GM12878 (cell line): ENCODE results near the gene PRIMPOL. TPM values are rescaled to one million over a fixed set of nuclear protein-coding genes. Genes with fewer than 3 reads are reported as not detected.

ENCODE experiments used
- ATAC-seq: fragments of 200-7000 bp; cut with Tn5 transposase; 3 replicates; pipeline ENCODE4 v1.9.1; 2020; ENCODE audit warnings: mild to moderate bottlenecking, moderate library complexity
- BruUV-seq: library from RNA; stranded (reverse); fragments of 400-500 nt; replicated peaks from 2 replicates; lab custom pipeline; 2021; lab: Mats Ljungman, UMichigan
- CTCF ChIA-PET: fragments of 300-600 bp; sonication (Branson Sonifier 250); formaldehyde crosslinking; extraction: SDS; loops from one replicate; lab custom pipeline; 2021; ENCODE audit warnings: inconsistent platforms; lab: Yijun Ruan, JAX
- POLR2A ChIA-PET: fragments of 350-600 bp; formaldehyde crosslinking; extraction: SDS; loops from one replicate; lab custom pipeline; 2021; ENCODE audit warnings: inconsistent platforms; lab: Charles Lee
- RAD21 ChIA-PET: fragments of 300-600 bp; sonication (Branson Sonifier 250); formaldehyde crosslinking; loops from one replicate; lab custom pipeline; 2023; ENCODE audit warnings: antibody characterized with exemption; ENCODE audit not compliant: unreplicated experiment; lab: Charles Lee
- SMC1A ChIA-PET: fragments of 300-600 bp; sonication (Branson Sonifier 250); formaldehyde crosslinking; loops from one replicate; lab custom pipeline; 2023; ENCODE audit not compliant: unreplicated experiment, uncharacterized antibody; lab: Charles Lee
- DNase-seq: peaks from one replicate; pipeline ENCODE4 v3.0.0-alpha.2; 2011; ENCODE audit warnings: low read depth, low spot score
- FAIRE-seq: peaks from 3 replicates; lab custom pipeline; 2011; peaks lifted over from hg19 to GRCh38; lab: Jason Lieb, UNC
- H2AFZ ChIP-seq: 2 replicates; pipeline ENCODE4 v1.6.0; 2011; ENCODE audit warnings: low read depth, low read length, control low read depth; ENCODE audit not compliant: control insufficient read depth
- H3K27ac ChIP-seq: 2 replicates; pipeline ENCODE4 v1.5.1; 2011; ENCODE audit warnings: control low read depth; ENCODE audit not compliant: control insufficient read depth, insufficient read depth
- H3K27me3 ChIP-seq, 2 experiments: replicated peaks in 1 of 2; 2 replicates each; pipeline versions ENCODE4 v1.6.0 to v1.6.1; 2011; ENCODE audit warnings: low read length in 1 of 2; ENCODE audit not compliant: control insufficient read depth in 2 of 2, insufficient read depth in 2 of 2
- H3K36me3 ChIP-seq, 2 experiments: 2 replicates each; pipeline ENCODE4 v1.5.1; 2011; ENCODE audit warnings: low read length in 1 of 2; ENCODE audit not compliant: control insufficient read depth in 2 of 2, insufficient read depth in 2 of 2
- H3K4me1 ChIP-seq: 2 replicates; pipeline ENCODE4 v1.6.1; 2011; ENCODE audit warnings: mild to moderate bottlenecking, low read length, moderate library complexity, mixed read lengths; ENCODE audit not compliant: control insufficient read depth, insufficient read depth
- H3K4me2 ChIP-seq: 2 replicates; pipeline ENCODE4 v1.6.0; 2011; ENCODE audit warnings: control low read depth; ENCODE audit not compliant: control insufficient read depth, insufficient read depth
- H3K4me3 ChIP-seq: fragments of 200-600 bp; sonication (generic); 2 replicates; pipeline ENCODE4 v1.5.1; 2016
- H3K79me2 ChIP-seq: 2 replicates; pipeline ENCODE4 v1.6.0; 2011; ENCODE audit warnings: low read length; ENCODE audit not compliant: control insufficient read depth, insufficient read depth
- H3K9ac ChIP-seq: 2 replicates; pipeline ENCODE4 v1.8.0; 2011; ENCODE audit warnings: low read length, control low read depth, mixed read lengths; ENCODE audit not compliant: control insufficient read depth, insufficient read depth
- H3K9me3 ChIP-seq: replicated peaks from 3 replicates; pipeline ENCODE4 v1.5.1; 2011; ENCODE audit warnings: mild to moderate bottlenecking, low read length; ENCODE audit not compliant: control insufficient read depth, insufficient read depth
- H4K20me1 ChIP-seq: 2 replicates; pipeline ENCODE4 v1.6.0; 2011; ENCODE audit not compliant: control insufficient read depth, insufficient read depth
- ATF3 ChIP-seq: IDR thresholded peaks from 2 replicates; pipeline ENCODE4 v1.6.1; 2011; ENCODE audit warnings: low read depth, mild to moderate bottlenecking, low read length, moderate library complexity, borderline replicate concordance; ENCODE audit errors: extremely low read depth
- BCL11A ChIP-seq: IDR thresholded peaks from 2 replicates; pipeline ENCODE4 v1.6.1; 2011; ENCODE audit warnings: low read depth, low read length
- CBFB ChIP-seq: IDR thresholded peaks from 2 replicates; pipeline ENCODE4 v1.6.1; 2016; ENCODE audit warnings: antibody characterized with exemption, low read depth
- EGR1 ChIP-seq, 2 experiments: IDR thresholded peaks; 1 replicate in 1 of 2; 2 replicates in 1 of 2; pipeline ENCODE4 v1.6.1; 2011 to 2012; ENCODE audit warnings: low read depth in 2 of 2, low read length in 2 of 2, borderline replicate concordance in 1 of 2, mild to moderate bottlenecking in 1 of 2, moderate library complexity in 1 of 2
- EP300 ChIP-seq, 2 experiments: fragments of 150-350 bp in 1 of 2; IDR thresholded peaks; 2 replicates each; pipeline ENCODE4 v1.6.1; 2011 to 2012; ENCODE audit warnings: low read depth in 2 of 2, low read length in 2 of 2, borderline replicate concordance in 1 of 2, improper control_type of control experiment in 1 of 2, inconsistent platforms in 1 of 2; ENCODE audit not compliant: control insufficient read depth in 1 of 2
- ETV6 ChIP-seq, 2 experiments: fragments of 450-650 bp in 1 of 2; IDR thresholded peaks in 1 of 2; conservative IDR thresholded peaks in 1 of 2; 2 replicates each; pipeline ENCODE4 v1.6.1; 2014; ENCODE audit warnings: antibody characterized with exemption in 1 of 2, borderline replicate concordance in 1 of 2, low read depth in 1 of 2, mild to moderate bottlenecking in 1 of 2, moderate library complexity in 1 of 2
- FOXK2 ChIP-seq: fragments of 450-650 bp; IDR thresholded peaks from 2 replicates; pipeline ENCODE4 v1.6.1; 2017; ENCODE audit warnings: mild to moderate bottlenecking, moderate library complexity
- HSF1 ChIP-seq: fragments of 150-350 bp; IDR thresholded peaks from 2 replicates; pipeline ENCODE4 v1.6.1; 2014; ENCODE audit warnings: mild to moderate bottlenecking, low read depth, low read length
- IRF4 ChIP-seq: IDR thresholded peaks from 2 replicates; pipeline ENCODE4 v1.6.1; 2011; ENCODE audit warnings: low read depth, low read length
- MTA2 ChIP-seq: fragments of 450-650 bp; IDR thresholded peaks from 2 replicates; pipeline ENCODE4 v1.6.1; 2016; ENCODE audit warnings: low read depth, mild to moderate bottlenecking, moderate library complexity
- MXI1 ChIP-seq: fragments of 150-350 bp; IDR thresholded peaks from 2 replicates; pipeline ENCODE4 v1.6.1; 2011; ENCODE audit warnings: low read depth, mild to moderate bottlenecking, inconsistent platforms, low read length, improper control_type of control experiment
- NFYB ChIP-seq: IDR thresholded peaks from 2 replicates; pipeline ENCODE4 v1.6.1; 2011; ENCODE audit warnings: low read depth, mild to moderate bottlenecking, low read length, improper control_type of control experiment, moderate library complexity; ENCODE audit not compliant: insufficient read depth
- POU2F2 ChIP-seq: IDR thresholded peaks from 3 replicates; pipeline ENCODE4 v1.6.1; 2011; ENCODE audit warnings: low read depth, mild to moderate bottlenecking, low read length, borderline replicate concordance
- RUNX3 ChIP-seq: IDR thresholded peaks from 2 replicates; pipeline ENCODE4 v1.6.1; 2012; ENCODE audit warnings: low read length, inconsistent platforms
- SREBF2 ChIP-seq: IDR thresholded peaks from 2 replicates; pipeline ENCODE4 v1.6.1; 2012; ENCODE audit warnings: mild to moderate bottlenecking, low read length
- ZZZ3 ChIP-seq: IDR thresholded peaks from 2 replicates; pipeline ENCODE4 v1.6.1; 2011; ENCODE audit warnings: low read depth; ENCODE audit not compliant: control insufficient read depth, insufficient read length
- WGBS: methylation state at CpG from one replicate; pipeline ENCODE4 v1.1.6; 2016; ENCODE audit warnings: low lambda C conversion rate; ENCODE audit not compliant: insufficient replicate concordance, insufficient coverage; ENCODE audit errors: missing lambda C conversion rate; 5-methylcytosine and 5-hydroxymethylcytosine counted together
- in situ Hi-C: fragments of 300-500 bp; cut with MboI; formaldehyde crosslinking; loops from 9 replicates; pipeline ENCODE4 v1.14.3; 2018; ENCODE audit warnings: mixed read lengths
- intact Hi-C: fragments of 100-400 bp; cut with micrococcal nuclease; formaldehyde crosslinking; loops from one replicate; pipeline ENCODE4 v1.14.2; 2022; ENCODE audit not compliant: unreplicated experiment
- polyA plus RNA-seq, 11 experiments: library from polyadenylated mRNA; depleted of rRNA in 4 of 11; unstranded in 6 of 11; stranded (reverse) in 5 of 11; fragments of >200 nt; fragmentation: Nextera tagmentation in 4 of 11; fragmentation: Illumina TruSeq in 1 of 11; extraction: Ambion mirVana in 4 of 11; extraction: Trizol in 1 of 11; gene quantifications; 1 replicate in 1 of 11; 2 replicates in 10 of 11; pipeline versions ENCODE4 v1.2.1 to v1.2.3, GENCODE V29; 2011 to 2016; ENCODE audit warnings: inconsistent platforms in 2 of 11, missing spikeins in 2 of 11, low read depth in 1 of 11
- total RNA-seq, 4 experiments: library from RNA; depleted of rRNA in 3 of 4; stranded (reverse); fragments of >200 nt in 3 of 4; fragmentation: Illumina TruSeq in 1 of 4; extraction: Trizol in 1 of 4; gene quantifications; 2 replicates each; pipeline versions ENCODE4 v1.2.1 to v1.2.3, GENCODE V29; 2013 to 2021
- TF ChIP-seq, protein P1 (sequence below): fragments of 450-650 bp; formaldehyde crosslinking; IDR thresholded peaks from 2 replicates; pipeline ENCODE4 v1.4.0; 2022; ENCODE audit warnings: mild to moderate bottlenecking, moderate library complexity

Gene PRIMPOL
- total and polyA plus RNA-seq, 10 of the 15 experiments (the other 5 are each of a cell fraction or from before 2014, with no cell fraction given), result 10.6 to 23.7 (median 14.0) TPM

DNA sequence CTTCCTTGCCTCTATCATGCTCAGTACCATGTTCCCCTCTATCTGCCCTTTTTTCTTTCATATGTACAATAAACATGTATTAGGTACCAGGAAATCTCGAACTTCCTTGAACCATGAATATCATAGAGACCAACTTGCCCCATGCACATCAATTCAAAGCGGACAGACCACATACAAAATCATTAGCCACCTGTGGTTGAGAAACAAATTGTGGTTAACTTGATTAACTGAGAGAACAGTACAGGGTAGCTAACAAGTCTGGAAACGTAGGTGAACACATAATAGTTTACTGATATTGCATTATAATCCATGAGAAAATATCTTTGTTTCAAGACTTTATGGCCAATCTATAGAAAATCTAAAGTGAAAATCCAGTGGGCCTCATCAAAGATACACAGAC, 8.5 kb upstream of the PRIMPOL start:
- Histone ChIP-seq H2AFZ (no peak overlapping the region), H4K20me1 (no peaks in the 10 kb centered on the region; the same call in 1 of the 2 replicates), H3K36me3 (peaks cover 5 to 31% of the 10 kb centered on the region in 2 experiments), H3K27ac (0 out of 2 replicates have a peak overlapping the region, but pooled peaks have one; percentile 4), H3K27me3 (no peaks in the 10 kb centered on the region), H3K4me1 (peaks cover 14% of the 10 kb centered on the region), H3K9ac (no peak overlapping the region), H3K4me2 (peak overlapping the region; percentile 46), H3K9me3 (no peaks in the 10 kb centered on the region), H3K4me3 (no peak overlapping the region), H3K79me2 (peaks cover 82% of the 10 kb centered on the region)
- intact Hi-C loops, result loop anchor here (10.0 kb wide), 1 partner anchor 174 kb away; no protein-coding TSS in a partner anchor
- DNase-seq (peak; percentile 25), FAIRE-seq (no peak), ATAC-seq (peak; percentile 74)
- no TSS peak for BruUV-seq
- WGBS, result 5% methylated on average over 3 of the region's 3 CpGs
- in situ Hi-C loops, result no loop called here
- ChIA-PET RAD21 (no interaction called here), POLR2A (interaction anchor here (0.6 kb wide), 1 partner anchor 92 kb away, joined by 3 read pairs; no protein-coding TSS in a partner anchor), CTCF (no interaction called here), SMC1A (no interaction called here)
- peak; percentile 82 for TF ChIP-seq MTA2
- TF ChIP-seq FOXK2, result no peak
- no peak for TF ChIP-seq MXI1
- TF ChIP-seq EP300 (IDR thresholded peaks at IDR 0.05; ENCODE audit: borderline replicate concordance in 1 of 2, control insufficient read depth in 1 of 2, low read depth in 2 of 2, low read length in 2 of 2), result no peak
- no peak for TF ChIP-seq CBFB
- TF ChIP-seq ATF3, result no peak
- no peak for TF ChIP-seq ZZZ3
- TF ChIP-seq POU2F2, result no peak
- TF ChIP-seq BCL11A, result 0 out of 2 replicates have a peak, but pooled peaks have one; percentile 12
- no peak for TF ChIP-seq SREBF2
- TF ChIP-seq ETV6 (conservative IDR thresholded peaks at IDR 0.05 in 1 of 2, IDR thresholded peaks at IDR 0.05 in 1 of 2; ENCODE audit: borderline replicate concordance in 1 of 2, low read depth in 1 of 2), result no peak
- TF ChIP-seq HSF1, result no peak
- TF ChIP-seq RUNX3, result peak; percentile 75
- TF ChIP-seq EGR1 (IDR thresholded peaks at IDR 0.05; ENCODE audit: borderline replicate concordance in 1 of 2, low read depth in 2 of 2, low read length in 2 of 2), result no peak
- TF ChIP-seq NFYB, result no peak
- TF ChIP-seq IRF4, result no peak
- TF ChIP-seq, protein P1, sequence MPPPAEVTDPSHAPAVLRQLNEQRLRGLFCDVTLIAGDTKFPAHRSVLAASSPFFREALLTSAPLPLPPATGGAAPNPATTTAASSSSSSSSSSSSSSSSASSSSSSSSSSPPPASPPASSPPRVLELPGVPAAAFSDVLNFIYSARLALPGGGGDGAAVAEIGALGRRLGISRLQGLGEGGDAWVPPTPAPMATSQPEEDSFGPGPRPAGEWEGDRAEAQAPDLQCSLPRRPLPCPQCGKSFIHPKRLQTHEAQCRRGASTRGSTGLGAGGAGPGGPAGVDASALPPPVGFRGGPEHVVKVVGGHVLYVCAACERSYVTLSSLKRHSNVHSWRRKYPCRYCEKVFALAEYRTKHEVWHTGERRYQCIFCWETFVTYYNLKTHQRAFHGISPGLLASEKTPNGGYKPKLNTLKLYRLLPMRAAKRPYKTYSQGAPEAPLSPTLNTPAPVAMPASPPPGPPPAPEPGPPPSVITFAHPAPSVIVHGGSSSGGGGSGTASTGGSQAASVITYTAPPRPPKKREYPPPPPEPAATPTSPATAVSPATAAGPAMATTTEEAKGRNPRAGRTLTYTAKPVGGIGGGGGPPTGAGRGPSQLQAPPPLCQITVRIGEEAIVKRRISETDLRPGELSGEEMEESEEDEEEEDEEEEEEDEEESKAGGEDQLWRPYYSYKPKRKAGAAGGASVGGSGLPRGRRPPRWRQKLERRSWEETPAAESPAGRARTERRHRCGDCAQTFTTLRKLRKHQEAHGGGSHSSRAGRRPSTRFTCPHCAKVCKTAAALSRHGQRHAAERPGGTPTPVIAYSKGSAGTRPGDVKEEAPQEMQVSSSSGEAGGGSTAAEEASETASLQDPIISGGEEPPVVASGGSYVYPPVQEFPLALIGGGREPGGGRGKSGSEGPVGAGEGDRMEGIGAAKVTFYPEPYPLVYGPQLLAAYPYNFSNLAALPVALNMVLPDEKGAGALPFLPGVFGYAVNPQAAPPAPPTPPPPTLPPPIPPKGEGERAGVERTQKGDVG (CRISPR knock-in tag), result no peak
